VCaP (cell line): ENCODE data around the gene WDR81.
"Not testable (repeated sequence)": the region's sequence is repeated elsewhere in the genome, so short reads cannot be mapped to it uniquely, and the experiment has no call there.

Source experiments
- H3K27ac ChIP-seq: fragments of 450-650 bp; 2 replicates; pipeline ENCODE4 v1.5.1; 2017
- CTCF ChIP-seq: fragments of 450-650 bp; conservative IDR thresholded peaks from 2 replicates; pipeline ENCODE4 v1.5.1; 2017; ENCODE audit warnings: mild to moderate bottlenecking, moderate library complexity

The WDR81 gene

GRCh38 chr17:1724351-1724868 is at the start of gene WDR81:
Gene WDR81 (plus strand): TSS chr17:1724704. CDS start chr17:1724960, 256 bp downstream.
- TF ChIP-seq CTCF: no peak
- peak within 1 kb of the TSS; percentile 79 for H3K27ac ChIP-seq

- H3K27ac ChIP-seq: no peak overlapping the region
- no peak for TF ChIP-seq CTCF
These were observed 48.1 kb upstream of the WDR81 start for GRCh38 chr17:1676401-1676800.

DNA sequence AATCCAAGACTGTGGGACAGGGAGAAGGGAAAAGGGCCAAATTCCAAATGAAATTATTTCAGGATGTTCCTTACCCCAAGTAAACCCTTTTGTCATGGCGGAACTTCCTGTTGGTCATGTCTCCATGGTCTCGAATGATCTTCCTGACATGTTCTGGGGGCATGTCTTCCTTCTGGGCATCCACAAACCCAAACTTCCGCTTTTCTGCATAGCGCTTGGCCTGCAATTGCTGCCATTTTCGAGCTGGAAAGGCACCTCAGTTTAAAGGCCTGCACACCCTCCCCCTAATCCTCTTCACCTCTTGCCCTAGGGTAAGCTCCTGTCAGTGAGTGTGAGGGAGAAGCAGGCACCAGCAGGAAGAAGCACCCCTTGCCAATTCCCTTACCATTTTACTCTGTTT is 41.0 kb upstream of the WDR81 start:
- peak overlapping the region; percentile 100 for H3K27ac ChIP-seq
- no peak for TF ChIP-seq CTCF

GRCh38 chr17:1684378-1685189 is 39.9 kb upstream of the WDR81 start, which contains the start of gene PRPF8:
Gene PRPF8 (minus strand): TSS chr17:1684867. CDS start chr17:1684571, 296 bp downstream.
- no peak for TF ChIP-seq CTCF
- H3K27ac ChIP-seq: peak within 1 kb of the TSS; percentile 100

- no peak for TF ChIP-seq CTCF
- peak overlapping the region; percentile 100; the same call in 1 of the 2 replicates for H3K27ac ChIP-seq
These were observed 38.4 kb upstream of the WDR81 start for GRCh38 chr17:1686086-1686485.

GRCh38 chr17:1688405-1688804 is 36.1 kb upstream of the WDR81 start:
- H3K27ac ChIP-seq: not testable (repeated sequence)

DNA sequence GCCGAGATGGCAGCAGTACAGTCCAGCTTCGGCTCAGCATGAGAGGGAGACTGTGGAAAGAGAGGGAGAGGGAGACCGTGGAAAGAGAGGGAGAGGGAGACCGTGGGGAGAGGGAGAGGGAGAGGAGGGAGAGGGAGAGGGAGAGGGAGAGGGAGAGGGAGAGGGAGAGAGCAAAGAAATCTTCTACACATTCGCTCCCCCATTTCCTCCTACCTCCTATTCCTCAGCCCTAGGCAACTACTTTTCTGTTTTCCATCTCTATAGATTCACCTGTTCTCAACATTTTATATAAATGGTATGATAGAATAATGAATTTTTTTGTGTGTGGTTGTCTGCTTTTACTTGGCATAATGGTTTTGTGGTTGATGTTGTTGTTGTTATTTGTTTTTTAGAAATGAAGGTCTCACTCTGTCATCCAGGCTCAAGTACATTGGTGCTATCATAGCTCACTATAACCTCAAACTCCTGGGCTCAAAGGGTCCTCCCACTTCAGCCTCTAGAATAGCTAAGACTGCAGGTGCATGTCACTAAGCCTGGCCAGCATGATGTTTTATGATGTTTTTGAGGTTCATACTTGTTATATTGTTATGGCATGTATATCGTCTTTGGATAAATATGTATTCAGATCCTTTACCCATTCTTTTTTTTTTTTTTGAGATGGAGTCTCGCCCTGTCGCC is 33.8 kb upstream of the WDR81 start:
- H3K27ac ChIP-seq: no peak overlapping the region
- no peak for TF ChIP-seq CTCF

DNA sequence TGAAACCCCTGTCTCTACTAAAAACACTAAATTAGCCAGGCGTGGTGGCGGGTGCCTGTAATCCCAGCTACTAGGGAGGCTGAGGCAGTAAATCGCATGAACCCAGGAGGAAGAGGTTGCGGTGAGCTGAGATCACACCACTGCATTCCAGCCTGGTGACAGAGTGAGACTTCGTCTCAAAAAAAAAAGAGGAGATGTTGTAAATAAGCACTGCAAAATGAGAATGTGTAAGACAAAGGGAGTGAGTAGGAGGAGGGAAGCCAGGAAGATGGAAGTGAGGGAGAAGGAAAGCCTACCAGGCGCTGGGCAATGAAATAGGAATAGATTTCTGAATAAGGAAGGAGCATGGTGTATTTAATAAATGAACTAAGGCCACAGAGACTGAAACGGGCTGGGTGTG is 31.2 kb upstream of the WDR81 start:
- no peak overlapping the region for H3K27ac ChIP-seq
- TF ChIP-seq CTCF: no peak
